Pancreas (tissue), 10 donors: ENCODE measurements around the gene PLAAT3. TPM values are rescaled to one million over a fixed set of nuclear protein-coding genes. Genes with fewer than 3 reads are reported as not detected.
A peak's percentile ranks its signal among the peaks of the same experiment; 100 is the strongest.

Experiments used
- ATAC-seq, 4 donors: fragments of 200-7000 bp; cut with Tn5 transposase; one replicate each; pipeline versions ENCODE4 v1.8.0 to v1.9.1; 2020; ENCODE audit warnings: mild to moderate bottlenecking in 4 of 4, moderate library complexity in 4 of 4
- DNase-seq, 6 donors: peaks; one replicate each; pipeline ENCODE4 v3.0.0-alpha.2; 2020
- FAIRE-seq: peaks from 2 replicates; lab custom pipeline; 2012; peaks lifted over from hg19 to GRCh38; lab: Jason Lieb, UNC
- H3K27ac ChIP-seq, 4 donors: fragments of 200-600 bp; sonication (generic); 1 replicate in 3 of 4; 2 replicates in 1 of 4; pipeline versions ENCODE4 v1.5.0 to v1.8.0; 2020
- H3K27me3 ChIP-seq, 4 donors: fragments of 200-600 bp; one replicate each; pipeline ENCODE4 v1.8.0; 2021
- H3K36me3 ChIP-seq, 3 donors: fragments of 200-600 bp; sonication (generic) in 1 of 3; one replicate each; pipeline versions ENCODE4 v1.5.0 to v1.8.0; 2020 to 2021
- H3K4me1 ChIP-seq, 3 donors: fragments of 200-600 bp; one replicate each; pipeline ENCODE4 v1.8.0; 2021
- H3K4me3 ChIP-seq, 4 donors: fragments of 200-600 bp; sonication (generic) in 2 of 4; one replicate each; pipeline versions ENCODE4 v1.5.0 to v1.8.0; 2020 to 2021
- H3K9me3 ChIP-seq, 4 donors: fragments of 200-600 bp; one replicate each; pipeline ENCODE4 v1.8.0; 2021
- WGBS, 2 donors: extraction: QIAGEN DNeasy Blood & Tissue Kit; methylation state at CpG; one replicate each; pipeline ENCODE4 v1.1.7; 2013; 5-methylcytosine and 5-hydroxymethylcytosine counted together
- intact Hi-C, 3 donors: fragments of 100-400 bp; cut with DNase I; formaldehyde crosslinking; loops; one replicate each; pipeline versions ENCODE4 v1.11.1 to v1.14.2; 2022
- polyA plus RNA-seq, 2 donors: library from polyadenylated mRNA; stranded (reverse); fragments of 200-250 nt; gene quantifications; one replicate each; pipeline ENCODE4 v1.2.3, GENCODE V29; 2013
- total RNA-seq, 6 donors: library from RNA; stranded (reverse); fragmentation: NEBNext Ultra II Directional in 4 of 6; extraction: Animal tissue kit (Norgen Biotek cat#: 25700) in 4 of 6; gene quantifications; one replicate each; pipeline versions ENCODE4 v1.2.1 to v1.2.4, GENCODE V29; 2021 to 2023
- TF ChIP-seq, protein P1 (sequence below), 4 donors: fragments of 200-600 bp; sonication (generic) in 3 of 4; IDR thresholded peaks; one replicate each; pipeline versions ENCODE4 v1.5.0 to v1.8.0; 2021; ENCODE audit warnings: antibody characterized with exemption in 4 of 4
- donor health status: healthy with polysubstance abuse.
- donor health status: DM: no; HTN: no; CAD: no; lungs with moderate emphysema.
- donor health status: DM: no; HTN: no; CAD: no.
- donor health status: control.
- donor health status: control.
- donor health status: Bipolar disorder and iron deficiency.
- donor health status: DM: yes; HTN: yes; CAD: no.
- donor health status: DM: no; HTN: no; CAD: no.
- donor health status: DM: no; HTN: no; CAD: no.
- donor health status: DM: yes; HTN: yes; CAD: no.

Gene PLAAT3
- total and polyA plus RNA-seq, 8 donors: 15.2 to 36.0 (median 21.9) TPM

DNA sequence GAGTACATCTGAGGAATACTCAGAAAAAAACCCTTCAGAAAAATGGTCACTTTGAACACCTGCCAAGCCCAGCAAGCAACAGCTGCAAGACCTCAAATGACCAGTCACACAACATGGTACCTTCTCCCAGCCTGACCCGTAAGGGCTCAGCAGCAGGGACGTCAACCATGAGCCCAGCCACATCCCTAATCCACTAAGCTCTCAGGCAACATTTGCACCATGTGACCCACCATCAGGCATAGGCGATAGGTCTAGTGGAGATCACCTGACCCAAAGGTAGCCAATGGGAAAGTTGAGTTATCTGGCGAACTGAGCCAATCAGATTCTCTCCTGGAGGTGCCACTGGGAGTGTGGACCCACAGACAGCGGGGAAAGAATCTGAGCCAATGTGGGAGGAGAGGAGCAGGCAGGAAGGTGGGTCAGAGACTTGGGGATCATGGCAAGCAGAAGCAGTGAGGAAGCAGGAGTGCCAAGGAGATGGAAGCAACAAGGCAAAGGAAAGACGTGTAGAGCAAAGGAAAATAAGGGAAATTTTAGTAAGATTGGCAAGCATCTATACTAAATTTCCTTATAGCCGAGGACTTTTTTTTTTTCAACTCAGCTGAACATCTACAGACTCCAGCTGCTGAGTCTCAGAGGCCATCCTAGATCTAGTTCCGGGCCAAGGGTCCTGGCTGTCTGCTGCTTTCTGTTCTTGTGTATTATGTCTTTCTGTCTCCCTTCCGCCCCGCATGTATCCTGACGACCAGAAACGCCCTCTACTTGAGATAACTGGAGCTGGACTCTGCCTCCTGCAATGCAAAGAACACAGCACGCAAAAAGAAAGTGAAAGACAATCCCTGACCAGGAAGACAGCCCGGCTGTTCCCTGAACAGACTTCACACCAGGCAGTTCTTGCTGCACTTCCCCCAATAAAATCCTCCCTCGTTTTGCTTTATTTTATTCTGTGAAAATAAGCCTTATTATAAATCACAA lies 40.1 kb downstream of the PLAAT3 start:
- H3K36me3 ChIP-seq: no peaks in the 10 kb centered on the region
- WGBS, 2 donors: 72 to 82% methylated on average over 15 of the region's 15 CpGs
- H3K4me1 ChIP-seq: no peaks in the 10 kb centered on the region
- DNase-seq: peak in 1 of 6 donors; percentile 22
- TF ChIP-seq, protein P1, sequence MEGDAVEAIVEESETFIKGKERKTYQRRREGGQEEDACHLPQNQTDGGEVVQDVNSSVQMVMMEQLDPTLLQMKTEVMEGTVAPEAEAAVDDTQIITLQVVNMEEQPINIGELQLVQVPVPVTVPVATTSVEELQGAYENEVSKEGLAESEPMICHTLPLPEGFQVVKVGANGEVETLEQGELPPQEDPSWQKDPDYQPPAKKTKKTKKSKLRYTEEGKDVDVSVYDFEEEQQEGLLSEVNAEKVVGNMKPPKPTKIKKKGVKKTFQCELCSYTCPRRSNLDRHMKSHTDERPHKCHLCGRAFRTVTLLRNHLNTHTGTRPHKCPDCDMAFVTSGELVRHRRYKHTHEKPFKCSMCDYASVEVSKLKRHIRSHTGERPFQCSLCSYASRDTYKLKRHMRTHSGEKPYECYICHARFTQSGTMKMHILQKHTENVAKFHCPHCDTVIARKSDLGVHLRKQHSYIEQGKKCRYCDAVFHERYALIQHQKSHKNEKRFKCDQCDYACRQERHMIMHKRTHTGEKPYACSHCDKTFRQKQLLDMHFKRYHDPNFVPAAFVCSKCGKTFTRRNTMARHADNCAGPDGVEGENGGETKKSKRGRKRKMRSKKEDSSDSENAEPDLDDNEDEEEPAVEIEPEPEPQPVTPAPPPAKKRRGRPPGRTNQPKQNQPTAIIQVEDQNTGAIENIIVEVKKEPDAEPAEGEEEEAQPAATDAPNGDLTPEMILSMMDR (IDR thresholded peaks at IDR 0.05): no peak
- peak; percentile 43 for FAIRE-seq
- peak overlapping the region in 2 of 4 donors; percentile 27 to 61 for H3K27ac ChIP-seq
- intact Hi-C loops: no loop called here
- H3K27me3 ChIP-seq: no peaks in the 10 kb centered on the region
- no peaks in the 10 kb centered on the region for H3K9me3 ChIP-seq
- peak; percentile 40 to 89 (median 81) for ATAC-seq
- H3K4me3 ChIP-seq: peak overlapping the region in 2 of 4 donors; percentile 3 to 18

DNA sequence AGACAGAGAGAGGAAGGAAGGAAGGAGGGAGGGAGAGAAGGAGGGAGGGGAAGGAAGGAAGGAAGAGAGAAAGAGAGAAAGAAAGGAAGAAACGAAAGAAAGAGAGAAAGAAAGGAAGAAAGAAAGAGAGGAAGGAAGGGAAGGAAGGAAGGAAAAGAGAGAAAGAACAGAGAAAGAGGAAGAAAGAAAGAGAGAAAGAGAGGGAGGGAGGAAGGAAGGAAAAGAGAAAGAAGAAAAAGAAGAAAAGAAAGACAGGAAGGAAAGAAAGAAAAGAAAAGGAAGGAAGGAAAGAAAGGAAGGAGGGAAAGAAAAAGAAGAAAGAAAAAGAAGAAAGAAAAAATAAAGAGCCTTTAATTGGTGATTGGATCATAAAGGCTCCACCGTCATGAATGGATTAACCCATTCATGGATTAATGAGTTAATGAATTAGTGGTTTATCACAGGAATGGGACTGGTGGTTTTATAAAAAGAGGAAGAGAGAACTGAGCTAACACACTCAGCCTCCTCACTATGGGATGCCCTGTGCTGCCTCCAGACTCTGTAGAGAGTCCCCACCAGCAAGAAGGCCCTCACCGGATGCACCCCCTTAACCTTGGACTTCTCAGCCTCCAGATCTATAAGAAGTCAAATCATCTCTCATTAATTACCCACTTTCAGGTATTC lies 42.1 kb downstream of the PLAAT3 start:
- peaks cover 0 to 9% (median 8%) of the 10 kb centered on the region in 3 donors for H3K4me1 ChIP-seq
- no peak overlapping the region for H3K4me3 ChIP-seq
- DNase-seq (no peak), ATAC-seq (no peak), FAIRE-seq (no peak)
- no peaks in the 10 kb centered on the region for H3K36me3 ChIP-seq
- WGBS, 2 donors: 57 to 69% methylated on average over 3 of the region's 3 CpGs
- no peak overlapping the region for H3K27ac ChIP-seq
- H3K9me3 ChIP-seq: no peaks in the 10 kb centered on the region
- intact Hi-C loops: no loop called here
- H3K27me3 ChIP-seq: no peaks in the 10 kb centered on the region
- TF ChIP-seq, protein P1 (IDR thresholded peaks at IDR 0.05): no peak

GRCh38 chr11:63569570-63569969 lies 44.7 kb downstream of the PLAAT3 start:
- no peak overlapping the region for H3K4me3 ChIP-seq
- intact Hi-C loops: no loop called here
- DNase-seq (no peak), FAIRE-seq (no peak), ATAC-seq (no peak)
- no peaks in the 10 kb centered on the region for H3K27me3 ChIP-seq
- WGBS, 2 donors: 96% methylated on average over 3 of the region's 3 CpGs
- H3K4me1 ChIP-seq: peaks cover 0 to 13% (median 12%) of the 10 kb centered on the region in 3 donors
- TF ChIP-seq, protein P1 (IDR thresholded peaks at IDR 0.05): no peak
- H3K27ac ChIP-seq: no peak overlapping the region
- no peaks in the 10 kb centered on the region for H3K9me3 ChIP-seq
- no peaks in the 10 kb centered on the region for H3K36me3 ChIP-seq

DNA sequence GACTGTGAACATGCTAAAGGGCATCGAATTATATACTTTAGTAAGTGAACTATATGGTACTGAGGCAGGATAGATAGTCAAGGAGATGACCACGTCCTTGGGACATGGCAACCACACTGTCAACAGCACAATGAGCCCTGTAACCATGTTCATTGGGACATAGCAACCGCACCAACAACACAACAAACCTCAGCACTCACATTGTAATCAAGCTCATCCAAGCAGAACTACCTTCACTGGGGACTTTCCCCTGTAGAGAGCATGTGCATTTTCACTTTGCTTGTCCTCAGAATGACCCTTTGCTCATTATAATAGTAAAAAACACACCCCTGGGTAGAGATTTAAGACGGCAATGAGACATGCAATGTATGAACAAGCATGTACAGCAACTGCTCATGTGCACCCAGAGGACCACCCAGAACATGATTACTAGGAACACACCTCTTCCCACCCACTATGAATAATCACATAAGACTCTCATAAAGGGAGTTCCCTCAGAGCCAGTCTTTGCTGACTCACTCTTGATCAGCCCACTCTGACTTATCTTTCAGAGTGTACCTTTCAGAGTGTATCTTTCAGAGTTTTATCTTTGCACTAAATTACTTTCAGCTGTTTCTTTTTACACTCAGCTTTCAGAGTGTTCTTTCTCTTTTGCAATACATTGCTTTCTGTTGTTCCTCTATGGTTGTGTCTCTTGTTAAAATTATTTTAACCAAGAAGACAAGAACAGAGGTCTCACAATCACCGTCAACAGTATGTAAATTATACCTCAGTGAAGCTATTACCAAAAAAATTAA lies 47.0 kb downstream of the PLAAT3 start:
- ATAC-seq: peak; percentile 76 to 95 (median 88)
- no peaks in the 10 kb centered on the region for H3K27me3 ChIP-seq
- no peaks in the 10 kb centered on the region for H3K36me3 ChIP-seq
- H3K4me3 ChIP-seq: no peak overlapping the region
- no peaks in the 10 kb centered on the region for H3K9me3 ChIP-seq
- DNase-seq: no peak
- H3K27ac ChIP-seq: peak overlapping the region in 2 of 4 donors; percentile 20 to 49
- WGBS, 2 donors: 37 to 38% methylated on average over 5 of the region's 5 CpGs
- intact Hi-C loops: no loop called here
- TF ChIP-seq, protein P1 (IDR thresholded peaks at IDR 0.05): no peak
- peaks cover 0 to 13% (median 12%) of the 10 kb centered on the region in 3 donors for H3K4me1 ChIP-seq
- peak; percentile 47 for FAIRE-seq
